ENCODE results near the gene TUT7.

Gene TUT7

DNA sequence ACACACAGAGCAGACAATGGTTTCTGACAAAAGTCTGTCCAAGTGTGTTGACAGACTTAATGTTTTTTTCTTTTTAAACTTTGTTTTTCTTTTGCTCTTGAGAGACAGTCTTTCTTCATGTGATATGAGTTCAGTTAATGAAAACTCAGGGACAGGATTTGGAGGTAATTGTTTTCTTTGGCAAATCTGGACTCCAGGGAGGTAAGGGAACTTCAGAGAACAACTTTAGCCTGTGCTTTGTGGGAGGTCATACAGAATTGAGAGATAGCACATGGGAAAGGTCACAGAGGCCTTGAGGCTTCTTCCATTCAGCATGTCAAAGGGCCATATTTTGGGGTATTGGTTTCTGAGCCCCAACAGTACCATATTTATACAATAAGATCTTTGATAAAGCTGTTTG lies 104.1 kb downstream of the TUT7 start:
- TF ChIP-seq POLR2AphosphoS5 (IDR thresholded peaks at IDR 0.05; ENCODE audit: low read depth, low read length) (no peak), SPI1 (IDR thresholded peaks at IDR 0.05; ENCODE audit: low read depth, low read length) (no peak), POLR2A (IDR thresholded peaks at IDR 0.05; ENCODE audit: low read depth, low read length) (no peak), PAX5 (IDR thresholded peaks at IDR 0.05; ENCODE audit: insufficient read depth, low read length, severe bottlenecking) (no peak), POU2F2 (IDR thresholded peaks at IDR 0.05; ENCODE audit: low read depth, low read length) (no peak), TAF1 (IDR thresholded peaks at IDR 0.05; ENCODE audit: low read depth, low read length) (no peak)
- DNase-seq (ENCODE audit: insufficient read length, low spot score) (no peak), FAIRE-seq (no peak)

DNA sequence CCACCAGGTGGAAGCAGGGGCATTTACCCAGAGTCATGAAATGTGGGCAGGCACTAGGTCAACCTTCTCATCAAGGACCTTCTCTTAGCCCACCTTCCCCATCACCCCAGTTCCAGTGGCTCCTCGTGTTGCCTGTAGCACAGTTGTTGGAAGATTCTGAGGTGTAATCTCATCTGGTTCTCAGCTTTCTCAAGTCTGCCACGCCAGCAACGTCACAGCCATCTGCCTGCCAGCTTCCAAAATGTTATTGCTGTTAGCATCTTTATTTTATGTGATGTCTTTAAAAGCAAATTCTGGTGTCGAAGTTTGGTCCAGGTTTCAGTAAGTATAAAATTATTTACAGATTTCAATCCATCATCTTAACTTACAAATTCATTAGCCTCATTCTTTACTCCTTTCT lies 105.5 kb downstream of the TUT7 start:
- TF ChIP-seq POLR2AphosphoS5 (IDR thresholded peaks at IDR 0.05; ENCODE audit: low read depth, low read length) (no peak), POLR2A (IDR thresholded peaks at IDR 0.05; ENCODE audit: low read depth, low read length) (no peak), SPI1 (IDR thresholded peaks at IDR 0.05; ENCODE audit: low read depth, low read length) (no peak), POU2F2 (IDR thresholded peaks at IDR 0.05; ENCODE audit: low read depth, low read length) (no peak), TAF1 (IDR thresholded peaks at IDR 0.05; ENCODE audit: low read depth, low read length) (no peak), PAX5 (IDR thresholded peaks at IDR 0.05; ENCODE audit: insufficient read depth, low read length, severe bottlenecking) (no peak)
- FAIRE-seq (no peak), DNase-seq (ENCODE audit: insufficient read length, low spot score) (no peak)

- DNase-seq (ENCODE audit: insufficient read length, low spot score), result no peak
- no peak for FAIRE-seq
- TF ChIP-seq POU2F2 (IDR thresholded peaks at IDR 0.05; ENCODE audit: low read depth, low read length), result no peak
These were observed 107.5 kb downstream of the TUT7 start for GRCh38 chr9:86246752-86247161.

GRCh38 chr9:86242071-86242470 lies 112.1 kb downstream of the TUT7 start:
- peak; percentile 13 for FAIRE-seq

DNA sequence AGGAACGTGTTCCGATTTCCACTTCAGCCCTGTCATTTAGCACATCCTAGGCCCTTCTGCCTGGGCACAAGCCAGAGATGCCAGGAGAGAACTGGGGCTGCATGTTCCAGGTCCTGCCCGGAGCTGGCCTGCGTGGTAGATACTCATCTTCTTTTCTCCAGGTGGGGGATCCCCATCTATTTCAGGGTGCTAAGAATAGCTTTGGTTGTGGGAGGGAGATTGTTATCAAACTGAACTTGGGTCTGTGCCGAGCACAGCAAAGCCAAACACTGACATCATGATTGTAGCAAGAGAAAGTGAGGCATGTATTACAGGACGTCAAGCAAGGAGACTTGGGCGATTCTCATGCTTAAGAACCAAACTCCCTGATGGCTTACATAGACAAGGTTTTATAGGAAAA lies 113.0 kb downstream of the TUT7 start:
- no peak for DNase-seq (ENCODE audit: insufficient read length, low spot score)
- TF ChIP-seq TAF1 (IDR thresholded peaks at IDR 0.05; ENCODE audit: low read depth, low read length), result no peak
- no peak for TF ChIP-seq SPI1 (IDR thresholded peaks at IDR 0.05; ENCODE audit: low read depth, low read length)
- no peak for TF ChIP-seq PAX5 (IDR thresholded peaks at IDR 0.05; ENCODE audit: insufficient read depth, low read length, severe bottlenecking)
- TF ChIP-seq POLR2AphosphoS5 (IDR thresholded peaks at IDR 0.05; ENCODE audit: low read depth, low read length), result no peak
- no peak for TF ChIP-seq POLR2A (IDR thresholded peaks at IDR 0.05; ENCODE audit: low read depth, low read length)
- TF ChIP-seq POU2F2 (IDR thresholded peaks at IDR 0.05; ENCODE audit: low read depth, low read length), result no peak
- no peak for FAIRE-seq

More at GRCh38 chr9:86242071-86242470, 112.1 kb downstream of the TUT7 start:
- no peak for DNase-seq (ENCODE audit: insufficient read length, low spot score)
- TF ChIP-seq TAF1 (IDR thresholded peaks at IDR 0.05; ENCODE audit: low read depth, low read length) (no peak), SPI1 (IDR thresholded peaks at IDR 0.05; ENCODE audit: low read depth, low read length) (no peak), POU2F2 (IDR thresholded peaks at IDR 0.05; ENCODE audit: low read depth, low read length) (no peak), POLR2A (IDR thresholded peaks at IDR 0.05; ENCODE audit: low read depth, low read length) (no peak), PAX5 (IDR thresholded peaks at IDR 0.05; ENCODE audit: insufficient read depth, low read length, severe bottlenecking) (no peak), POLR2AphosphoS5 (IDR thresholded peaks at IDR 0.05; ENCODE audit: low read depth, low read length) (no peak)

DNA sequence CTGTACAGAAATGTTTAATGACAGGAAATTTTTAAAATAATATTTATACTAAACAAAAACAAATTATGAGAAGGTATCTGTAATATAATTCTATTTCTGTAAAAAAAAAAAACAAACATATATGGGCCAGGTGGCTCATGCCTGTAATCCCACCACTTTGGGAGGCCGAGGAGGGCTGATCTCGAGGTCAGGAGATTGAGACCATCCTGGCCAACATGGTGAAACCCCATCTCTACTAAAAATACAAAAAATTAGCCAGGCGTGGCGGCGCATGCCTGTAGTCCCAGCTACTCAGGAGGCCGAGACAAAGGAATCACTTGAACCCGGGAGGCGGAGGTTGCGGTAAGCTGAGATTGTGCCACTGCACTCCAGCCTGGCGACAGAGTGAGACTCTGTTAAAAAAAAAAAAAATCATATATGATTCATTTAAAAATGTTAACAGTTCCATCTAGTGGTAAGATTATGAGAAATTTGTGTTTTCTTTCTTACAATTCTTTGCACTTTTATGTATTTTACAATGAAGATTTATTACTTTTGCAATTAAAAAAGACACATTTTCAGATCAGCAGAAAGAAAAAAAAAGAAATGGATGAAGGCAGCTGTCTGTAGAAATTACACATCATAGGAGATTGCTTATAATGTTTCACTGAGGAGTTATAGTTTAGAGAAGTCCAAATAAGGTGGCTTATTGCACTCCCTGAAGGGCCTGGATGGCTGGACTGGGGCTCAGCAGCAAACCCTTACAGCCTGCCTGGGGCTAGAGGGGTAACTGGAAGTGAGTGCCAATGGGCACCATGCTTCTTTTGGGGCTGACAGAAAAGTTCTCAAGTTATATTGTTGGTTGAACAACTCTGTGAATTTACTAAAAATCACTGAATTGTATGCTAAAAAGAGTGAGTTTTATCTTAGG lies 115.1 kb downstream of the TUT7 start:
- FAIRE-seq (no peak), DNase-seq (ENCODE audit: insufficient read length, low spot score) (no peak)
- TF ChIP-seq POLR2AphosphoS5 (IDR thresholded peaks at IDR 0.05; ENCODE audit: low read depth, low read length), result no peak
- no peak for TF ChIP-seq SPI1 (IDR thresholded peaks at IDR 0.05; ENCODE audit: low read depth, low read length)
- no peak for TF ChIP-seq POU2F2 (IDR thresholded peaks at IDR 0.05; ENCODE audit: low read depth, low read length)
- TF ChIP-seq POLR2A (IDR thresholded peaks at IDR 0.05; ENCODE audit: low read depth, low read length), result no peak
- TF ChIP-seq TAF1 (IDR thresholded peaks at IDR 0.05; ENCODE audit: low read depth, low read length), result no peak
- TF ChIP-seq PAX5 (IDR thresholded peaks at IDR 0.05; ENCODE audit: insufficient read depth, low read length, severe bottlenecking), result no peak
